Activated T-helper 1 cell treated with anti-CD3 and anti-CD28 coated beads, Interleukin-2, amount 50 U/mL, for 16 hours (primary cell): Measurements from ENCODE around the gene TMBIM6.
"Not testable (repeated sequence)": the region's sequence is repeated elsewhere in the genome, so short reads cannot be mapped to it uniquely, and the experiment has no call there.

Source experiments
- DNase-seq, 2 donors: peaks; one replicate each; pipeline ENCODE4 v3.0.0-alpha.2; 2020; ENCODE audit warnings: low read depth in 1 of 2, low spot score in 1 of 2

Gene TMBIM6

GRCh38 chr12:49740930-49741881, at the start of gene TMBIM6:
Gene TMBIM6 (plus strand): TSS chr12:49741557. CDS start chr12:49752494, 10,937 bp downstream.
- DNase-seq, result peak; percentile 97

GRCh38 chr12:49692851-49693250, 48.5 kb upstream of the TMBIM6 start:
- no peak for DNase-seq

- no peak for DNase-seq
These were observed 47.4 kb upstream of the TMBIM6 start for GRCh38 chr12:49693931-49694444.

GRCh38 chr12:49696723-49697122, 44.6 kb upstream of the TMBIM6 start:
- DNase-seq, result no peak

- no peak for DNase-seq
These were observed 43.5 kb upstream of the TMBIM6 start for GRCh38 chr12:49697808-49698207.

- DNase-seq, result no peak
These were observed 42.5 kb upstream of the TMBIM6 start for GRCh38 chr12:49698619-49699545.

GRCh38 chr12:49702009-49702408, 39.3 kb upstream of the TMBIM6 start:
- no peak for DNase-seq

- DNase-seq, result no peak
These were observed 38.6 kb upstream of the TMBIM6 start for GRCh38 chr12:49702676-49703215.

GRCh38 chr12:49703647-49704137, 37.7 kb upstream of the TMBIM6 start:
- no peak for DNase-seq

- DNase-seq, result no peak
These were observed 35.8 kb upstream of the TMBIM6 start for GRCh38 chr12:49705479-49706134.

- DNase-seq, result peak in 1 of 2 donors; percentile 9
These were observed 34.8 kb upstream of the TMBIM6 start for GRCh38 chr12:49706351-49707127.

GRCh38 chr12:49707128-49707811, 34.1 kb upstream of the TMBIM6 start, which contains the start of gene FMNL3:
Gene FMNL3 (minus strand): TSS chr12:49707405. CDS start chr12:49707180, 225 bp downstream.
- peak; percentile 97 to 99 for DNase-seq

GRCh38 chr12:49707812-49708147, 33.6 kb upstream of the TMBIM6 start:
- DNase-seq, result no peak

GRCh38 chr12:49708851-49709250, 32.5 kb upstream of the TMBIM6 start:
- no peak for DNase-seq

- DNase-seq, result not testable (repeated sequence)
These were observed 27.4 kb upstream of the TMBIM6 start for GRCh38 chr12:49713952-49714351.

GRCh38 chr12:49716553-49716952, 24.8 kb upstream of the TMBIM6 start:
- DNase-seq, result no peak

GRCh38 chr12:49717800-49718199, 23.6 kb upstream of the TMBIM6 start:
- not testable (repeated sequence) for DNase-seq

GRCh38 chr12:49720214-49720613, 21.1 kb upstream of the TMBIM6 start:
- no peak for DNase-seq

- not testable (repeated sequence) for DNase-seq
These were observed 20.0 kb upstream of the TMBIM6 start for GRCh38 chr12:49721355-49721754.
